22Rv1 (cell line): ENCODE results near the gene ESPL1.

Experiments
- CTCF ChIP-seq: fragments of 450-650 bp; IDR thresholded peaks from 2 replicates; pipeline ENCODE4 v1.5.1; 2017; ENCODE audit warnings: mild to moderate bottlenecking
- ZFX ChIP-seq: fragments of 450-650 bp; IDR thresholded peaks from 2 replicates; pipeline ENCODE4 v1.6.1; 2017; ENCODE audit warnings: antibody characterized with exemption, borderline replicate concordance

GRCh38 chr12:53336181-53336681 is 68.1 kb downstream of the ESPL1 start, which contains the start of gene SP7:
- TF ChIP-seq CTCF, result no peak
- no peak for TF ChIP-seq ZFX
